CD4-positive, CD25-positive, alpha-beta regulatory T cell (primary cell): Measurements from ENCODE around the gene SMTN. TPM values are rescaled to one million over a fixed set of nuclear protein-coding genes. Genes with fewer than 3 reads are reported as not detected.
"Not testable (repeated sequence)": the region's sequence is repeated elsewhere in the genome, so short reads cannot be mapped to it uniquely, and the experiment has no call there.

Source experiments
- ATAC-seq, 2 donors: fragments of 150-1000 bp; cut with Tn5 transposase; one replicate each; pipeline ENCODE4 v1.10.0; 2021; ENCODE audit warnings: low read depth in 2 of 2, moderate number of reproducible peaks in 2 of 2, moderate library complexity in 1 of 2
- DNase-seq, 3 donors: peaks; one replicate each; pipeline versions ENCODE4 v3.0.0 to v3.0.0-alpha.2; 2012 to 2022; ENCODE audit warnings: mixed read lengths in 1 of 3
- H3K27ac ChIP-seq: one replicate; pipeline ENCODE4 v1.7.0; 2013; ENCODE audit warnings: mild to moderate bottlenecking, low read length; ENCODE audit not compliant: insufficient read depth, poor library complexity, severe bottlenecking
- H3K27me3 ChIP-seq: one replicate; pipeline ENCODE4 v1.7.0; 2013; ENCODE audit warnings: low read length; ENCODE audit not compliant: control insufficient read depth, insufficient read depth
- H3K36me3 ChIP-seq: one replicate; pipeline ENCODE4 v1.7.0; 2013; ENCODE audit warnings: mild to moderate bottlenecking, low read length, moderate library complexity; ENCODE audit not compliant: control insufficient read depth, insufficient read depth
- H3K4me1 ChIP-seq: 2 replicates; pipeline ENCODE4 v1.7.0; 2013; ENCODE audit warnings: mild to moderate bottlenecking, low read length; ENCODE audit not compliant: insufficient read depth, control insufficient read depth, poor library complexity, severe bottlenecking
- H3K4me3 ChIP-seq: one replicate; pipeline ENCODE4 v1.7.0; 2013; ENCODE audit warnings: low read depth, mild to moderate bottlenecking, low read length, moderate library complexity
- H3K9me3 ChIP-seq, 2 experiments: 1 replicate in 1 of 2; 2 replicates in 1 of 2; pipeline ENCODE4 v1.7.0; 2013; ENCODE audit warnings: low read length in 2 of 2, mild to moderate bottlenecking in 1 of 2, moderate library complexity in 1 of 2; ENCODE audit not compliant: control insufficient read depth in 2 of 2
- H3K27ac Mint-ChIP-seq, 3 donors: one replicate each; pipeline ENCODE4 v1.8.0; 2020 to 2022; ENCODE audit warnings: mild to moderate bottlenecking in 3 of 3, mixed read lengths in 3 of 3, moderate library complexity in 2 of 3
- H3K27me3 Mint-ChIP-seq: one replicate; pipeline ENCODE4 v1.8.0; 2022; ENCODE audit warnings: mild to moderate bottlenecking, mixed read lengths
- H3K36me3 Mint-ChIP-seq: one replicate; pipeline ENCODE4 v1.8.0; 2020; ENCODE audit warnings: mixed read lengths
- H3K4me1 Mint-ChIP-seq, 4 donors: one replicate each; pipeline ENCODE4 v1.8.0; 2020 to 2022; ENCODE audit warnings: mixed read lengths in 4 of 4, mild to moderate bottlenecking in 1 of 4
- H3K4me3 Mint-ChIP-seq, 4 donors: one replicate each; pipeline ENCODE4 v1.8.0; 2020 to 2022; ENCODE audit warnings: mild to moderate bottlenecking in 4 of 4, mixed read lengths in 4 of 4, moderate library complexity in 3 of 4
- H3K9me3 Mint-ChIP-seq, 7 donors: one replicate each; pipeline ENCODE4 v1.8.0; 2020 to 2022; ENCODE audit warnings: mixed read lengths in 7 of 7, mild to moderate bottlenecking in 3 of 7, moderate library complexity in 2 of 7
- polyA plus RNA-seq, 4 donors: library from polyadenylated mRNA; unstranded; fragments of 300-500 nt; fragmentation: Illumina TruSeq; gene quantifications; one replicate each; pipeline ENCODE4 v1.2.3, GENCODE V29; 2021
- total RNA-seq: library from RNA; stranded (reverse); gene quantifications from one replicate; pipeline ENCODE4 v1.2.3, GENCODE V29; 2022

The SMTN gene
- total and polyA plus RNA-seq, 5 donors from 2014 or later, result 0.33 to 6.5 (median 0.63) TPM; not detected in 1

GRCh38 chr22:31105282-31105929 is 24.3 kb downstream of the SMTN start:
- Mint-ChIP-seq H3K27me3 (peaks cover 4% of the 10 kb centered on the region), H3K36me3 (no peaks in the 10 kb centered on the region), H3K4me3 (peak overlapping the region; percentile 77 to 95 (median 93)), H3K27ac (peak overlapping the region in 2 of 3 donors; percentile 1 to 71), H3K4me1 (peaks cover 0 to 30% (median 16%) of the 10 kb centered on the region in 4 donors), H3K9me3 (peaks cover 0 to 1% (median 0%) of the 10 kb centered on the region in 7 donors)
- peaks cover 18% of the 10 kb centered on the region for H3K4me1 ChIP-seq
- no peaks in the 10 kb centered on the region for H3K27me3 ChIP-seq
- no peaks in the 10 kb centered on the region for H3K9me3 ChIP-seq
- H3K36me3 ChIP-seq, result no peaks in the 10 kb centered on the region
- H3K4me3 ChIP-seq, result no peak overlapping the region
- ATAC-seq (no peak), DNase-seq (no peak)
- no peak overlapping the region for H3K27ac ChIP-seq

- DNase-seq, result no peak
- peaks cover 4% of the 10 kb centered on the region for H3K27me3 Mint-ChIP-seq
- H3K4me3 Mint-ChIP-seq, result peak overlapping the region; percentile 77 to 95 (median 93)
- Histone ChIP-seq H3K27me3 (no peaks in the 10 kb centered on the region), H3K27ac (no peak overlapping the region), H3K4me1 (peaks cover 18% of the 10 kb centered on the region), H3K9me3 (no peaks in the 10 kb centered on the region), H3K36me3 (no peaks in the 10 kb centered on the region), H3K4me3 (no peak overlapping the region)
- peaks cover 0 to 1% (median 0%) of the 10 kb centered on the region in 7 donors for H3K9me3 Mint-ChIP-seq
- H3K36me3 Mint-ChIP-seq, result no peaks in the 10 kb centered on the region
- ATAC-seq, result no peak
- peak overlapping the region; percentile 1 to 96 (median 96) for H3K27ac Mint-ChIP-seq
- peaks cover 0 to 34% (median 16%) of the 10 kb centered on the region in 4 donors for H3K4me1 Mint-ChIP-seq
Observed at GRCh38 chr22:31106001-31106571, 25.0 kb downstream of the SMTN start.

GRCh38 chr22:31106731-31107177 is 25.6 kb downstream of the SMTN start:
- no peak for DNase-seq
- no peaks in the 10 kb centered on the region for H3K9me3 Mint-ChIP-seq
- peaks cover 4% of the 10 kb centered on the region for H3K27me3 Mint-ChIP-seq
- H3K27ac ChIP-seq, result peak overlapping the region; percentile 72
- H3K36me3 Mint-ChIP-seq, result no peaks in the 10 kb centered on the region
- peak overlapping the region in 2 of 3 donors; percentile 96 for H3K27ac Mint-ChIP-seq
- no peaks in the 10 kb centered on the region for H3K9me3 ChIP-seq
- peak overlapping the region; percentile 57 for H3K4me3 ChIP-seq
- no peak for ATAC-seq
- H3K4me1 Mint-ChIP-seq, result peaks cover 0 to 34% (median 16%) of the 10 kb centered on the region in 4 donors
- H3K27me3 ChIP-seq, result no peaks in the 10 kb centered on the region
- H3K36me3 ChIP-seq, result no peaks in the 10 kb centered on the region
- peak overlapping the region; percentile 77 to 95 (median 93) for H3K4me3 Mint-ChIP-seq
- peaks cover 18% of the 10 kb centered on the region for H3K4me1 ChIP-seq

GRCh38 chr22:31107178-31107893 is 26.2 kb downstream of the SMTN start, which contains the start of gene SELENOM:
Gene SELENOM (minus strand): TSS chr22:31107568. CDS start chr22:31107505, 63 bp downstream.
- no peaks in the 10 kb centered on the region for H3K9me3 Mint-ChIP-seq
- Histone ChIP-seq H3K4me1 (peaks cover 18% of the 10 kb centered on the region), H3K27ac (peak within 1 kb of the TSS; percentile 72), H3K4me3 (peak within 1 kb of the TSS; percentile 66), H3K9me3 (no peaks in the 10 kb centered on the region), H3K36me3 (no peaks in the 10 kb centered on the region), H3K27me3 (no peaks in the 10 kb centered on the region)
- peaks cover 4% of the 10 kb centered on the region for H3K27me3 Mint-ChIP-seq
- ATAC-seq (peak; percentile 90 to 91), DNase-seq (peak; percentile 83 to 90 (median 87))
- H3K27ac Mint-ChIP-seq, result peak within 1 kb of the TSS; percentile 92 to 96 (median 96)
- no peaks in the 10 kb centered on the region for H3K36me3 Mint-ChIP-seq
- H3K4me3 Mint-ChIP-seq, result peak within 1 kb of the TSS; percentile 77 to 99 (median 93)
- peaks cover 0 to 34% (median 16%) of the 10 kb centered on the region in 4 donors for H3K4me1 Mint-ChIP-seq

GRCh38 chr22:31107894-31108218 is 26.7 kb downstream of the SMTN start:
- H3K27me3 Mint-ChIP-seq, result peaks cover 4% of the 10 kb centered on the region
- Histone ChIP-seq H3K27ac (peak overlapping the region; percentile 53), H3K4me1 (peaks cover 18% of the 10 kb centered on the region), H3K36me3 (no peaks in the 10 kb centered on the region), H3K27me3 (no peaks in the 10 kb centered on the region), H3K9me3 (no peaks in the 10 kb centered on the region), H3K4me3 (peak overlapping the region; percentile 66)
- no peaks in the 10 kb centered on the region for H3K36me3 Mint-ChIP-seq
- H3K9me3 Mint-ChIP-seq, result no peaks in the 10 kb centered on the region
- peak; percentile 11 to 22 for ATAC-seq
- peak overlapping the region; percentile 92 to 96 (median 96) for H3K27ac Mint-ChIP-seq
- H3K4me1 Mint-ChIP-seq, result peaks cover 0 to 34% (median 16%) of the 10 kb centered on the region in 4 donors
- peak overlapping the region; percentile 77 to 99 (median 93) for H3K4me3 Mint-ChIP-seq
- no peak for DNase-seq

GRCh38 chr22:31112547-31113091 is 31.5 kb downstream of the SMTN start:
- H3K36me3 ChIP-seq, H3K27me3 ChIP-seq, H3K9me3 Mint-ChIP-seq, H3K27ac ChIP-seq, ATAC-seq, H3K36me3 Mint-ChIP-seq, DNase-seq, H3K4me3 ChIP-seq, H3K27me3 Mint-ChIP-seq, H3K9me3 ChIP-seq, H3K27ac Mint-ChIP-seq, H3K4me3 Mint-ChIP-seq, H3K4me1 ChIP-seq: not testable (repeated sequence)
- peaks cover 0 to 10% (median 3%) of the 10 kb centered on the region in 4 donors for H3K4me1 Mint-ChIP-seq

- H3K27me3 ChIP-seq, result no peaks in the 10 kb centered on the region
- H3K36me3 ChIP-seq, result no peaks in the 10 kb centered on the region
- Mint-ChIP-seq H3K4me1 (peaks cover 0 to 7% (median 1%) of the 10 kb centered on the region in 4 donors), H3K36me3 (no peaks in the 10 kb centered on the region), H3K27ac (peak overlapping the region in 1 of 3 donors; percentile 8), H3K27me3 (peaks cover 6% of the 10 kb centered on the region), H3K9me3 (no peaks in the 10 kb centered on the region), H3K4me3 (no peak overlapping the region)
- ATAC-seq, result no peak
- H3K9me3 ChIP-seq, result no peaks in the 10 kb centered on the region
- H3K4me3 ChIP-seq, result no peak overlapping the region
- no peaks in the 10 kb centered on the region for H3K4me1 ChIP-seq
- no peak overlapping the region for H3K27ac ChIP-seq
- no peak for DNase-seq
Observed at GRCh38 chr22:31118046-31118820, 37.1 kb downstream of the SMTN start.
